GM10847 (cell line): ENCODE results near the gene ALDH9A1.

Experiments
- POLR2A ChIP-seq: IDR thresholded peaks from 2 replicates; pipeline ENCODE4 v1.6.1; 2011; ENCODE audit not compliant: insufficient read length; ENCODE audit errors: extremely low read depth

The ALDH9A1 gene

GRCh38 chr1:165632152-165632469, 66.3 kb downstream of the ALDH9A1 start:
- TF ChIP-seq POLR2A, result no peak

GRCh38 chr1:165631342-165632151, 66.8 kb downstream of the ALDH9A1 start:
- TF ChIP-seq POLR2A, result no peak

GRCh38 chr1:165630629-165631341, 67.6 kb downstream of the ALDH9A1 start, which contains the start of gene MGST3:
MGST3 (plus strand) TSS chr1:165631234; CDS start chr1:165649848, 18,614 bp downstream.
- peak; percentile 54 for TF ChIP-seq POLR2A

- no peak for TF ChIP-seq POLR2A
These were observed 68.3 kb downstream of the ALDH9A1 start for GRCh38 chr1:165629848-165630628.

- no peak for TF ChIP-seq POLR2A
These were observed 69.2 kb downstream of the ALDH9A1 start for GRCh38 chr1:165629151-165629550.

GRCh38 chr1:165628147-165628822, 70.1 kb downstream of the ALDH9A1 start:
- TF ChIP-seq POLR2A, result no peak

GRCh38 chr1:165624441-165624840, 73.9 kb downstream of the ALDH9A1 start:
- no peak for TF ChIP-seq POLR2A

- TF ChIP-seq POLR2A, result no peak
These were observed 74.7 kb downstream of the ALDH9A1 start for GRCh38 chr1:165623624-165624023.

- no peak for TF ChIP-seq POLR2A
These were observed 78.7 kb downstream of the ALDH9A1 start for GRCh38 chr1:165619647-165620151.

GRCh38 chr1:165616987-165617546, 81.3 kb downstream of the ALDH9A1 start:
- TF ChIP-seq POLR2A, result no peak

- TF ChIP-seq POLR2A, result no peak
These were observed 82.2 kb downstream of the ALDH9A1 start for GRCh38 chr1:165616054-165616612.
